K562 (cell line): Measurements from ENCODE around the gene TMEM176A.

Source experiments
- CTCF ChIP-seq, 3 experiments: IDR thresholded peaks in 2 of 3; conservative IDR thresholded peaks in 1 of 3; 2 replicates each; pipeline ENCODE4 v1.5.1; 2011 to 2012; ENCODE audit warnings: low read length in 3 of 3, mild to moderate bottlenecking in 3 of 3, control low read depth in 2 of 3, improper control_type of control experiment in 1 of 3, inconsistent platforms in 1 of 3, low read depth in 1 of 3, mixed read lengths in 1 of 3, moderate library complexity in 1 of 3; ENCODE audit not compliant: insufficient read depth in 2 of 3
- EP300 ChIP-seq: IDR thresholded peaks from 2 replicates; pipeline ENCODE4 v1.6.1; 2012; ENCODE audit warnings: low read length, improper control_type of control experiment
- FOSL1 ChIP-seq: fragments of 200-800 bp; sonication (Bioruptor generic); conservative IDR thresholded peaks from 2 replicates; pipeline ENCODE4 v1.6.1; 2016; ENCODE audit warnings: missing genetic modification characterization, missing compliant biosample characterization
- FOXM1 ChIP-seq, 2 experiments: fragments of 450-650 bp in 1 of 2; sonication (generic) in 1 of 2; formaldehyde crosslinking in 1 of 2; IDR thresholded peaks; 2 replicates each; pipeline versions ENCODE4 v1.6.1 to v1.9.0; 2017 to 2022; ENCODE audit warnings: low read depth in 2 of 2, mild to moderate bottlenecking in 2 of 2, missing genetic modification reagents in 1 of 2, moderate library complexity in 1 of 2
- MAFF ChIP-seq: IDR thresholded peaks from 2 replicates; pipeline ENCODE4 v1.6.1; 2012; ENCODE audit warnings: low read length, improper control_type of control experiment
- NCOA2 ChIP-seq, 2 experiments: fragments of 450-650 bp; IDR thresholded peaks; 2 replicates each; pipeline ENCODE4 v1.6.1; 2018; ENCODE audit warnings: mild to moderate bottlenecking in 2 of 2, moderate library complexity in 1 of 2; ENCODE audit not compliant: partially characterized antibody in 2 of 2
- POLR2A ChIP-seq: fragments of 450-650 bp; conservative IDR thresholded peaks from 2 replicates; pipeline ENCODE4 v1.6.1; 2016
- SIN3A ChIP-seq, 2 experiments: fragments of 150-350 bp in 1 of 2; IDR thresholded peaks; 2 replicates each; pipeline ENCODE4 v1.6.1; 2011 to 2016; ENCODE audit warnings: borderline replicate concordance in 2 of 2, low read depth in 2 of 2, low read length in 2 of 2, mild to moderate bottlenecking in 2 of 2, moderate library complexity in 2 of 2; ENCODE audit not compliant: control insufficient read depth in 1 of 2
- VEZF1 ChIP-seq: fragments of 200-800 bp; sonication (Bioruptor generic); IDR thresholded peaks from 2 replicates; pipeline ENCODE4 v1.6.1; 2017; ENCODE audit warnings: missing genetic modification characterization, missing compliant biosample characterization
- ZNF707 ChIP-seq: fragments of 250-450 bp; sonication (Bioruptor Pico); conservative IDR thresholded peaks from 2 replicates; pipeline ENCODE4 v1.8.0; 2022; ENCODE audit warnings: inconsistent platforms, mild to moderate bottlenecking, moderate library complexity
- TF ChIP-seq, protein P1 (sequence below), 2 experiments: fragments of 450-650 bp in 1 of 2; sonication (generic) in 1 of 2; formaldehyde crosslinking in 1 of 2; IDR thresholded peaks in 1 of 2; conservative IDR thresholded peaks in 1 of 2; 2 replicates each; pipeline versions ENCODE4 v1.6.1 to v1.8.1; 2016 to 2023; ENCODE audit warnings: mild to moderate bottlenecking in 2 of 2, moderate library complexity in 2 of 2, inconsistent platforms in 1 of 2, missing genetic modification reagents in 1 of 2

- TF ChIP-seq MAFF (no peak), ZNF707 (no peak), CTCF (IDR thresholded peaks at IDR 0.05 in 2 of 3, conservative IDR thresholded peaks at IDR 0.05 in 1 of 3; ENCODE audit: insufficient read depth in 2 of 3, low read depth in 1 of 3, low read length in 3 of 3) (no peak), EP300 (no peak), VEZF1 (no peak), NCOA2 (IDR thresholded peaks at IDR 0.05; ENCODE audit: partially characterized antibody in 2 of 2) (no peak), FOSL1 (no peak), POLR2A (no peak), FOXM1 (IDR thresholded peaks at IDR 0.05; ENCODE audit: low read depth) (no peak), FOXM1 (CRISPR knock-in tag; IDR thresholded peaks at IDR 0.05; ENCODE audit: low read depth) (no peak), SIN3A (IDR thresholded peaks at IDR 0.05; ENCODE audit: borderline replicate concordance in 2 of 2, control insufficient read depth in 1 of 2, low read depth in 2 of 2, low read length in 2 of 2) (no peak)
- TF ChIP-seq, protein P1, sequence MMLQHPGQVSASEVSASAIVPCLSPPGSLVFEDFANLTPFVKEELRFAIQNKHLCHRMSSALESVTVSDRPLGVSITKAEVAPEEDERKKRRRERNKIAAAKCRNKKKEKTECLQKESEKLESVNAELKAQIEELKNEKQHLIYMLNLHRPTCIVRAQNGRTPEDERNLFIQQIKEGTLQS (IDR thresholded peaks at IDR 0.05): no peak
- TF ChIP-seq, protein P1 (CRISPR knock-in tag; conservative IDR thresholded peaks at IDR 0.05): no peak
Observed at GRCh38 chr7:150845421-150845861, 44.9 kb downstream of the TMEM176A start.
